Keratinocyte (primary cell): ENCODE data around the gene PCYOX1L. TPM values are rescaled to one million over a fixed set of nuclear protein-coding genes. Genes with fewer than 3 reads are reported as not detected.
"Not testable (repeated sequence)": the region's sequence is repeated elsewhere in the genome, so short reads cannot be mapped to it uniquely, and the experiment has no call there.

ENCODE experiments used
- DNase-seq: peaks from one replicate; pipeline ENCODE4 v3.0.0-alpha.2; 2011; ENCODE audit warnings: low read depth, missing footprints, low spot score
- FAIRE-seq: peaks from 2 replicates; lab custom pipeline; 2011; peaks lifted over from hg19 to GRCh38; lab: Jason Lieb, UNC
- H2AFZ ChIP-seq: 2 replicates; pipeline ENCODE4 v1.6.0; 2012; ENCODE audit warnings: low read length, control low read depth, inconsistent platforms; ENCODE audit not compliant: control insufficient read depth
- H3K27ac ChIP-seq: 2 replicates; pipeline ENCODE4 v1.5.1; 2011; ENCODE audit warnings: low read length; ENCODE audit not compliant: control insufficient read depth, insufficient read depth
- H3K27me3 ChIP-seq: 3 replicates; pipeline ENCODE4 v1.6.0; 2011; ENCODE audit warnings: low read length; ENCODE audit not compliant: control insufficient read depth, insufficient read depth; ENCODE audit errors: extremely low read depth
- H3K36me3 ChIP-seq, 2 experiments: 2 replicates in 1 of 2; 3 replicates in 1 of 2; pipeline ENCODE4 v1.5.1; 2011; ENCODE audit warnings: low read length in 2 of 2, mild to moderate bottlenecking in 1 of 2; ENCODE audit not compliant: control insufficient read depth in 2 of 2, insufficient read depth in 2 of 2; ENCODE audit errors: extremely low read depth in 1 of 2
- H3K4me1 ChIP-seq: 3 replicates; pipeline ENCODE4 v1.5.1; 2011; ENCODE audit warnings: low read length; ENCODE audit not compliant: control insufficient read depth, insufficient read depth; ENCODE audit errors: extremely low read depth
- H3K4me2 ChIP-seq: 3 replicates; pipeline ENCODE4 v1.6.0; 2011; ENCODE audit warnings: low read depth, low read length; ENCODE audit not compliant: control insufficient read depth, insufficient read depth; ENCODE audit errors: extremely low read depth
- H3K4me3 ChIP-seq, 3 experiments: fragments of 200-600 bp in 1 of 3; sonication (generic) in 1 of 3; 2 replicates in 2 of 3; 3 replicates in 1 of 3; pipeline ENCODE4 v1.5.1; 2011 to 2016; ENCODE audit warnings: low read length in 3 of 3, mild to moderate bottlenecking in 3 of 3, control low read depth in 2 of 3, inconsistent platforms in 1 of 3, low read depth in 1 of 3, mixed read lengths in 1 of 3, mixed run types in 1 of 3, moderate library complexity in 1 of 3; ENCODE audit not compliant: control insufficient read depth in 2 of 3, insufficient read depth in 2 of 3; ENCODE audit errors: extremely low read depth in 1 of 3
- H3K79me2 ChIP-seq: 2 replicates; pipeline ENCODE4 v1.6.0; 2012; ENCODE audit warnings: low read length; ENCODE audit not compliant: control insufficient read depth, insufficient read depth
- H3K9ac ChIP-seq: 3 replicates; pipeline ENCODE4 v1.6.0; 2011; ENCODE audit warnings: low read length; ENCODE audit not compliant: control insufficient read depth, insufficient read depth; ENCODE audit errors: extremely low read depth
- H3K9me1 ChIP-seq: 3 replicates; pipeline ENCODE4 v1.6.0; 2011; ENCODE audit warnings: low read length; ENCODE audit not compliant: control insufficient read depth, insufficient read depth; ENCODE audit errors: extremely low read depth
- H3K9me3 ChIP-seq: 2 replicates; pipeline ENCODE4 v1.5.1; 2012; ENCODE audit warnings: low read depth, low read length; ENCODE audit not compliant: control insufficient read depth
- H4K20me1 ChIP-seq: 3 replicates; pipeline ENCODE4 v1.6.0; 2011; ENCODE audit warnings: low read length; ENCODE audit not compliant: control insufficient read depth, insufficient read depth; ENCODE audit errors: extremely low read depth
- CTCF ChIP-seq, 3 experiments: IDR thresholded peaks in 1 of 3; conservative IDR thresholded peaks in 1 of 3; optimal IDR thresholded peaks in 1 of 3; 2 replicates in 2 of 3; 3 replicates in 1 of 3; pipeline versions ENCODE3 to v1.5.1; 2011; ENCODE audit warnings: low read length in 3 of 3, mild to moderate bottlenecking in 3 of 3, moderate library complexity in 2 of 3, control low read depth in 1 of 3, inconsistent platforms in 1 of 3; ENCODE audit not compliant: insufficient read depth in 2 of 3; ENCODE audit errors: extremely low read depth in 1 of 3
- EZH2 ChIP-seq: IDR thresholded peaks from one replicate; pipeline ENCODE4 v1.6.1; 2012; ENCODE audit warnings: inconsistent platforms, mild to moderate bottlenecking, low read length, moderate library complexity
- dilution Hi-C: fragments of 300-500 bp; cut with MboI; formaldehyde crosslinking; loops from one replicate; pipeline ENCODE4 v1.7.0; 2020; ENCODE audit warnings: low sequenced_read_pairs; ENCODE audit not compliant: extremely low pct_ligation_motif_present
- polyA plus RNA-seq, 5 experiments: library from polyadenylated mRNA; depleted of rRNA in 3 of 5; stranded (reverse) in 3 of 5; stranded (forward) in 1 of 5; unstranded in 1 of 5; fragments of >200 nt; gene quantifications; 1 replicate in 1 of 5; 2 replicates in 3 of 5; 3 replicates in 1 of 5; pipeline versions ENCODE4 v1.2.1 to v1.2.3, GENCODE V29; 2011 to 2012; ENCODE audit warnings: missing spikeins in 2 of 5, low read depth in 1 of 5, low replicate concordance in 1 of 5

Gene PCYOX1L
- polyA plus RNA-seq, 1 donor (not counting 4 experiments of a cell fraction or from before 2014, with no cell fraction given) = 9.5 TPM

GRCh38 chr5:149391524-149391923 lies 33.7 kb downstream of the PCYOX1L start:
- Histone ChIP-seq H3K79me2 (no peaks in the 10 kb centered on the region), H3K4me3 (no peak overlapping the region), H3K4me2 (no peak overlapping the region), H2AFZ (no peak overlapping the region), H3K36me3 (no peaks in the 10 kb centered on the region), H3K27ac (no peak overlapping the region), H3K27me3 (no peaks in the 10 kb centered on the region), H3K9me1 (no peaks in the 10 kb centered on the region), H3K4me1 (no peaks in the 10 kb centered on the region), H3K9me3 (no peaks in the 10 kb centered on the region), H3K9ac (no peak overlapping the region), H4K20me1 (no peaks in the 10 kb centered on the region)
- DNase-seq (no peak), FAIRE-seq (no peak)
- TF ChIP-seq EZH2 = no peak
- no peak for TF ChIP-seq CTCF (optimal IDR thresholded peaks at IDR 0.05 in 1 of 3, IDR thresholded peaks at IDR 0.05 in 1 of 3, conservative IDR thresholded peaks at IDR 0.05 in 1 of 3; ENCODE audit: extremely low read depth in 1 of 3, insufficient read depth in 2 of 3, low read length in 3 of 3)
- dilution Hi-C loops = no loop called here

GRCh38 chr5:149392718-149393117 lies 34.9 kb downstream of the PCYOX1L start:
- Histone ChIP-seq H3K9me1 (no peaks in the 10 kb centered on the region), H3K4me3 (no peak overlapping the region), H3K4me2 (no peak overlapping the region), H2AFZ (no peak overlapping the region), H3K27ac (no peak overlapping the region), H4K20me1 (no peaks in the 10 kb centered on the region), H3K27me3 (no peaks in the 10 kb centered on the region), H3K9ac (no peak overlapping the region), H3K9me3 (no peaks in the 10 kb centered on the region), H3K4me1 (no peaks in the 10 kb centered on the region), H3K36me3 (no peaks in the 10 kb centered on the region), H3K79me2 (no peaks in the 10 kb centered on the region)
- TF ChIP-seq EZH2 (no peak), CTCF (optimal IDR thresholded peaks at IDR 0.05 in 1 of 3, IDR thresholded peaks at IDR 0.05 in 1 of 3, conservative IDR thresholded peaks at IDR 0.05 in 1 of 3; ENCODE audit: extremely low read depth in 1 of 3, insufficient read depth in 2 of 3, low read length in 3 of 3) (no peak)
- FAIRE-seq = no peak
- peak; percentile 26 for DNase-seq
- dilution Hi-C loops = no loop called here

GRCh38 chr5:149394996-149395395 lies 37.1 kb downstream of the PCYOX1L start:
- H3K4me3 ChIP-seq, H3K36me3 ChIP-seq, H3K9ac ChIP-seq, H3K27me3 ChIP-seq, H3K4me1 ChIP-seq, H3K4me2 ChIP-seq, FAIRE-seq, H3K9me1 ChIP-seq, H2AFZ ChIP-seq, DNase-seq, dilution Hi-C loops, H4K20me1 ChIP-seq, H3K79me2 ChIP-seq, H3K9me3 ChIP-seq, H3K27ac ChIP-seq: not testable (repeated sequence)
